Measurements from ENCODE around the gene EEF1A2.

GRCh38 chr20:63548542-63548941 is 49.7 kb upstream of the EEF1A2 start:
- TF ChIP-seq RAD21 (conservative IDR thresholded peaks at IDR 0.05 in 1 of 2, IDR thresholded peaks at IDR 0.05 in 1 of 2) (no peak), POLR2A (IDR thresholded peaks at IDR 0.05; ENCODE audit: low read length) (no peak), CHD4 (IDR thresholded peaks at IDR 0.05; ENCODE audit: borderline replicate concordance) (no peak), EP300 (IDR thresholded peaks at IDR 0.05) (no peak), MAX (IDR thresholded peaks at IDR 0.05) (no peak), BCL3 (IDR thresholded peaks at IDR 0.05) (no peak)
